ENCODE measurements around the gene PKIG.
"Not testable (repeated sequence)": the region's sequence is repeated elsewhere in the genome, so short reads cannot be mapped to it uniquely, and the experiment has no call there.

The PKIG gene

GRCh38 chr20:44585057-44585963 is 2.9 kb downstream of the PKIG start:
- H3K27me3 ChIP-seq (replicated peaks in 2 of 5; ENCODE audit: control insufficient read depth in 4 of 5, insufficient read depth in 5 of 5, low read length in 4 of 5) = no peaks in the 10 kb centered on the region
- H3K4me3 ChIP-seq (ENCODE audit: control insufficient read depth in 1 of 7, extremely low read depth in 1 of 7, insufficient read depth in 4 of 7, low read depth in 2 of 7, low read length in 6 of 7) = no peak overlapping the region
- CTCF ChIA-PET = interaction anchor here (0.7 to 3.4 kb wide), 8 partner anchors 9 to 79 kb away, joined by 3 to 23 read pairs (median 9); no protein-coding TSS in a partner anchor
- H3K9me3 ChIP-seq (ENCODE audit: control extremely low read depth in 1 of 5, control insufficient read depth in 4 of 5, insufficient read depth in 2 of 5, low read depth in 1 of 5, low read length in 4 of 5) = no peaks in the 10 kb centered on the region
- POLR2A ChIA-PET = interaction anchor here (1.2 kb wide), 1 partner anchor 13 kb away, joined by 3 read pairs; no protein-coding TSS in a partner anchor
- peaks cover 0 to 4% (median 0%) of the 10 kb centered on the region in 4 experiments for H3K36me3 ChIP-seq (ENCODE audit: control insufficient read depth in 4 of 4, insufficient read depth in 4 of 4, low read length in 3 of 4)
- DNase-seq = no peak
- WGBS (ENCODE audit: insufficient coverage) = 96% methylated on average over 4 of the region's 6 CpGs
- H3K27ac ChIP-seq (ENCODE audit: insufficient read depth in 1 of 2, low read depth in 1 of 2, low read length in 2 of 2, poor library complexity in 1 of 2, severe bottlenecking in 2 of 2) = no peak overlapping the region
- H3K4me1 ChIP-seq (ENCODE audit: control extremely low read depth in 1 of 4, control insufficient read depth in 4 of 4, insufficient read depth in 4 of 4, low read length in 3 of 4) = peaks cover 15 to 34% (median 25%) of the 10 kb centered on the region in 4 experiments

GRCh38 chr20:44586289-44586911 is 4.0 kb downstream of the PKIG start:
- Histone ChIP-seq H3K4me1 (ENCODE audit: control extremely low read depth in 1 of 4, control insufficient read depth in 4 of 4, insufficient read depth in 4 of 4, low read length in 3 of 4) (peaks cover 15 to 33% (median 21%) of the 10 kb centered on the region in 4 experiments), H3K27ac (ENCODE audit: insufficient read depth in 1 of 2, low read depth in 1 of 2, low read length in 2 of 2, poor library complexity in 1 of 2, severe bottlenecking in 2 of 2) (peak overlapping the region in 1 of 2 experiments; percentile 25), H3K27me3 (replicated peaks in 2 of 5; ENCODE audit: control insufficient read depth in 4 of 5, insufficient read depth in 5 of 5, low read length in 4 of 5) (no peaks in the 10 kb centered on the region), H3K9me3 (ENCODE audit: control extremely low read depth in 1 of 5, control insufficient read depth in 4 of 5, insufficient read depth in 2 of 5, low read depth in 1 of 5, low read length in 4 of 5) (no peaks in the 10 kb centered on the region), H3K36me3 (ENCODE audit: control insufficient read depth in 4 of 4, insufficient read depth in 4 of 4, low read length in 3 of 4) (peaks cover 0 to 11% (median 0%) of the 10 kb centered on the region in 4 experiments), H3K4me3 (ENCODE audit: control insufficient read depth in 1 of 7, extremely low read depth in 1 of 7, insufficient read depth in 4 of 7, low read depth in 2 of 7, low read length in 6 of 7) (no peak overlapping the region)
- peak; percentile 62 to 93 (median 89) for DNase-seq
- CTCF ChIA-PET = interaction anchor here (1.3 to 3.4 kb wide), 7 partner anchors 8 to 77 kb away, joined by 3 to 23 read pairs (median 12); no protein-coding TSS in a partner anchor
- WGBS (ENCODE audit: insufficient coverage) = 89% methylated on average over 3 of the region's 3 CpGs
- POLR2A ChIA-PET = interaction anchor here (0.7 to 1.2 kb wide), 4 partner anchors 10 to 99 kb away, joined by 3 to 5 read pairs (median 3); no protein-coding TSS in a partner anchor

- WGBS (ENCODE audit: insufficient coverage) = 95% methylated on average over 7 of the region's 10 CpGs
- no peak for DNase-seq
- ChIA-PET POLR2A (interaction anchor here (1.0 to 1.2 kb wide), 2 partner anchors 11 to 38 kb away, joined by 3 read pairs; no protein-coding TSS in a partner anchor), CTCF (interaction anchor here (1.0 to 3.4 kb wide), 6 partner anchors 11 to 98 kb away, joined by 3 to 23 read pairs (median 13); no protein-coding TSS in a partner anchor)
- H3K4me1 ChIP-seq (ENCODE audit: control extremely low read depth in 1 of 4, control insufficient read depth in 4 of 4, insufficient read depth in 4 of 4, low read length in 3 of 4) = peaks cover 11 to 28% (median 17%) of the 10 kb centered on the region in 4 experiments
- H3K36me3 ChIP-seq (ENCODE audit: control insufficient read depth in 4 of 4, insufficient read depth in 4 of 4, low read length in 3 of 4) = peaks cover 0 to 13% (median 0%) of the 10 kb centered on the region in 4 experiments
- H3K9me3 ChIP-seq (ENCODE audit: control extremely low read depth in 1 of 5, control insufficient read depth in 4 of 5, insufficient read depth in 2 of 5, low read depth in 1 of 5, low read length in 4 of 5) = no peaks in the 10 kb centered on the region
- H3K27ac ChIP-seq (ENCODE audit: insufficient read depth in 1 of 2, low read depth in 1 of 2, low read length in 2 of 2, poor library complexity in 1 of 2, severe bottlenecking in 2 of 2) = no peak overlapping the region
- no peak overlapping the region for H3K4me3 ChIP-seq (ENCODE audit: control insufficient read depth in 1 of 7, extremely low read depth in 1 of 7, insufficient read depth in 4 of 7, low read depth in 2 of 7, low read length in 6 of 7)
- no peaks in the 10 kb centered on the region for H3K27me3 ChIP-seq (replicated peaks in 2 of 5; ENCODE audit: control insufficient read depth in 4 of 5, insufficient read depth in 5 of 5, low read length in 4 of 5)
Observed at GRCh38 chr20:44587035-44587980, 4.9 kb downstream of the PKIG start.

GRCh38 chr20:44588321-44588720 is 5.9 kb downstream of the PKIG start:
- POLR2A ChIA-PET; H3K27me3 ChIP-seq (replicated peaks in 2 of 5; ENCODE audit: control insufficient read depth in 4 of 5, insufficient read depth in 5 of 5, low read length in 4 of 5); DNase-seq; H3K27ac ChIP-seq (ENCODE audit: insufficient read depth in 1 of 2, low read depth in 1 of 2, low read length in 2 of 2, poor library complexity in 1 of 2, severe bottlenecking in 2 of 2); H3K9me3 ChIP-seq (ENCODE audit: control extremely low read depth in 1 of 5, control insufficient read depth in 4 of 5, insufficient read depth in 2 of 5, low read depth in 1 of 5, low read length in 4 of 5); H3K4me3 ChIP-seq (ENCODE audit: control insufficient read depth in 1 of 7, extremely low read depth in 1 of 7, insufficient read depth in 4 of 7, low read depth in 2 of 7, low read length in 6 of 7): not testable (repeated sequence)
- H3K36me3 ChIP-seq (ENCODE audit: control insufficient read depth in 4 of 4, insufficient read depth in 4 of 4, low read length in 3 of 4) = peaks cover 0 to 13% (median 0%) of the 10 kb centered on the region in 4 experiments
- WGBS (ENCODE audit: insufficient coverage) = over 99% methylated on average over 9 of the region's 9 CpGs
- CTCF ChIA-PET = interaction anchor here (1.0 to 3.4 kb wide), 2 partner anchors 21 to 97 kb away, joined by 3 to 18 read pairs; no protein-coding TSS in a partner anchor
- peaks cover 9 to 23% (median 12%) of the 10 kb centered on the region in 4 experiments for H3K4me1 ChIP-seq (ENCODE audit: control extremely low read depth in 1 of 4, control insufficient read depth in 4 of 4, insufficient read depth in 4 of 4, low read length in 3 of 4)

GRCh38 chr20:44589537-44589936 is 7.2 kb downstream of the PKIG start:
- POLR2A ChIA-PET = no interaction called here
- WGBS (ENCODE audit: insufficient coverage) = 100% methylated on average over 2 of the region's 4 CpGs
- peaks cover 0 to 13% (median 0%) of the 10 kb centered on the region in 4 experiments for H3K36me3 ChIP-seq (ENCODE audit: control insufficient read depth in 4 of 4, insufficient read depth in 4 of 4, low read length in 3 of 4)
- DNase-seq = no peak
- no peak overlapping the region for H3K27ac ChIP-seq (ENCODE audit: insufficient read depth in 1 of 2, low read depth in 1 of 2, low read length in 2 of 2, poor library complexity in 1 of 2, severe bottlenecking in 2 of 2)
- H3K4me1 ChIP-seq (ENCODE audit: control extremely low read depth in 1 of 4, control insufficient read depth in 4 of 4, insufficient read depth in 4 of 4, low read length in 3 of 4) = peaks cover 9 to 27% (median 14%) of the 10 kb centered on the region in 4 experiments
- H3K27me3 ChIP-seq (replicated peaks in 2 of 5; ENCODE audit: control insufficient read depth in 4 of 5, insufficient read depth in 5 of 5, low read length in 4 of 5) = no peaks in the 10 kb centered on the region
- no peaks in the 10 kb centered on the region for H3K9me3 ChIP-seq (ENCODE audit: control extremely low read depth in 1 of 5, control insufficient read depth in 4 of 5, insufficient read depth in 2 of 5, low read depth in 1 of 5, low read length in 4 of 5)
- H3K4me3 ChIP-seq (ENCODE audit: control insufficient read depth in 1 of 7, extremely low read depth in 1 of 7, insufficient read depth in 4 of 7, low read depth in 2 of 7, low read length in 6 of 7) = no peak overlapping the region
- CTCF ChIA-PET = interaction anchor here (1.6 to 2.1 kb wide), 2 partner anchors 9 to 20 kb away, joined by 5 read pairs; no protein-coding TSS in a partner anchor
